Measurements from ENCODE around the gene CCIN.
A peak's percentile ranks its signal among the peaks of the same experiment; 100 is the strongest.
"Not testable (repeated sequence)": the region's sequence is repeated elsewhere in the genome, so short reads cannot be mapped to it uniquely, and the experiment has no call there.

The CCIN gene

DNA sequence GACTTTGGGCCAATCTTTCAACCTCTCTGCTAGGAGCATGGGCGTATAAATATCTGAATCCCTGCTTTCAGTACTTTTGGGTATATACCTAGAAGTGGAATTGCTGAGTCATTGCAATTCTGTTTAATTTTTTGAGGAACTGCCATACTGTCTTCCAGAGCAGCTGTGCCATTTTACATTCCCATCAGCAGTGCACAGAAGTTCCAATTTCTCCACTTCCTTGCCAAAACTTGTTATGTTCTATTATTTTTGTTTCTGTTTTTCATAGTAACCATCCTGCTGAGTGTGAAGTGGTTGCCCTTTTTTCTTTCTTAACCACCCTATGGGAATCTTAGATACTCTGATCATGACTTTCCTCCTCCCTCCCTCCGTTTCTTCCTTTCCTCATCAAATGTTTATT lies 11.1 kb upstream of the CCIN start:
- no peak for DNase-seq (ENCODE audit: low read depth in 4 of 4, low spot score in 1 of 4)

DNA sequence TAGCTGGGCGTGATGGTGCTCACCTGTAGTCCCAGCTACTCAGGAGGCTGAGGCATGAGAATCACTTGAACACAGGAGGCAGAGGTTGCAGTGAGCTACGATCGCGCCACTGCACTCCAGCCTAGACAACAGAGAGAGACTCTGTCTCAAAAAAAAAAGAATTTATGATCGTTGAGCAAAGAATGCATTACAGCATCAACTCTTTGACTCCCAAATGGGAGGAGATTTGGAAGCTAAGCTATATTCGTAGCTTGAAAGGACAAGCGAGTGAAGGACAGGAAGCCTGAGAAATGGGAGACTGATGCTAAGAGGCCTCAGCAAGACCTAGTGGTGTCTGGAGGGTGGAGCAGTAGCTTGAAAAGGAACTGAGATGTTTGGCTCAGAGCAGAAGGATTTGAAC lies 10.3 kb upstream of the CCIN start:
- no peak for DNase-seq (ENCODE audit: low read depth in 4 of 4, low spot score in 1 of 4)

- DNase-seq (ENCODE audit: low read depth in 4 of 4, low spot score in 1 of 4), result not testable (repeated sequence)
These were observed 9.7 kb upstream of the CCIN start for GRCh38 chr9:36159509-36159908.

GRCh38 chr9:36160126-36160525 lies 9.1 kb upstream of the CCIN start:
- DNase-seq (ENCODE audit: low read depth in 4 of 4, low spot score in 1 of 4), result not testable (repeated sequence)

DNA sequence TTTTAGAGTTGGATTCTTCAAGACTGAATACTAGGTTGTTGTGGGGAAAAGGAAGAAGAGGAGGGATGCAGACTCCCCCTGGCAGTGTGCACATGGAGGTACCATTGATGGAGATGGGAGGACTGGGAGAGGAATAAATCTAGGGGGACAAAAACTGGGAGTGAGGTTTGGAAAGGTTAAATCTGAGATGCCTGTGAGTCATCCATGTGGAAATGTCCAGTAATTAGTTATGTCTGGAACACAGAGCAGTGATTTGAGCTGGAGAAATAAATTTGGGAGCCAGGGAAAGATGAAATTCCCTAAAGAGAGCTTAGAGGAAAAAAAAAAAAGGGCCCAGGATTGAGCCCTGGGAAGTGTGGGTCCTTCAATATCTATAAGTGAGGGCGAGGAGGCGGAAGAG lies 8.0 kb upstream of the CCIN start:
- no peak for DNase-seq (ENCODE audit: low read depth in 4 of 4, low spot score in 1 of 4)

- no peak for DNase-seq (ENCODE audit: low read depth in 4 of 4, low spot score in 1 of 4)
These were observed 6.9 kb upstream of the CCIN start for GRCh38 chr9:36162211-36162738.

DNA sequence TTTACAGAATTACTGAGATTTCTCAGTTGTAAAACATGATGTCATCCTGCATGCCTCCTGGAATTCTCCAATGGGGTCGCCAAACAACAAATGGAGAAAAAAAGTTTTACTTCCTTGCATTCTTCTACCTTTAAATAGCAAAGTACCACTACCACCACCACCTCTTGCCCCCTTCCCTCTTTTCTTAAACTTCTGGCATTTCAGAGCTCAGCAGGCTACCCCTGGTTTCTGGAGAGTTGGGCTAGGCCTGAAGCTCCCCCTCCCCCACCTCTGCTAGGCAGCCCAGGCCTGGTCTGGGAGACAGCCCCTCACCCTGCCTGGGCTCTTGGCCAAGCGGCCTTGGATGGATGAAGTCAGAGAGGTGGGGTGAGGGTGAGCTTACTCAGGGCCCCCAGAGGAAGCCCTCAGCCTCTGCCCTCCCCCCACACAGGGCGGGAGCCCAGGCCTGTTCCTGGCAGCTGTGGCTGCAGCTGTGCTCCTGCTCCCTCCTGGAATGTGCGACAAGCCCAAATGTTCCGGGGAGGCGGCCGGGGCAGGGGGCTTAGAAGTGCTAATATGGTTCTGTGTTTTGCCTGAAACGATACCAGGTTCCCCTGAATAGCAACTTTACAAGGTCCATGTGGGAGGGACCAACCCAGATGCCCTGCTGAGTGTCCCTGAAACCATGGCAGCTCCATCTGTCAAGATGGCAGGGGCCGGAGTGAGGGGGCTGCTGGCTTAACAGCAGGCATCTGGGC lies 6.0 kb upstream of the CCIN start:
- no peak for DNase-seq (ENCODE audit: low read depth in 4 of 4, low spot score in 1 of 4)

- DNase-seq (ENCODE audit: low read depth in 4 of 4, low spot score in 1 of 4), result no peak
These were observed 5.4 kb upstream of the CCIN start for GRCh38 chr9:36163786-36164170.

GRCh38 chr9:36164372-36164771 lies 4.8 kb upstream of the CCIN start:
- DNase-seq (ENCODE audit: low read depth in 4 of 4, low spot score in 1 of 4), result no peak

GRCh38 chr9:36164989-36165388 lies 4.2 kb upstream of the CCIN start:
- DNase-seq (ENCODE audit: low read depth in 4 of 4, low spot score in 1 of 4), result no peak

DNA sequence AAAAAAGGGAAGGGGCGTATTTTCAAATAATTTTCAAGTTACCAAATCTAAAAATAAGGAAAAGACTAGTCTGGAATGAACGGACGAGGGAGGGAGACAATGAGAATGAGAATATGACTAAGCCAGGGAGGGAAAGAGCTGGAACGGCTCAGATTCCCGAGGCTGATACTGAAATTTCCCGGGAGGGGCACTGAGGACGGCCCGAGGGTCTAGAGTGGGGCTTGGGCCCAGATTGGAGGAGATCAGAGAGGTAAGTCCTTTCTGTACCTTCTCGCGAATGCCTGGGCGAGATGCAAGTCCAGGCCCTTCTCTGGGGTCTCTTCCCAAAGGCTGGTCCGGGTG lies 3.4 kb upstream of the CCIN start:
- DNase-seq (ENCODE audit: low read depth in 4 of 4, low spot score in 1 of 4), result no peak

DNA sequence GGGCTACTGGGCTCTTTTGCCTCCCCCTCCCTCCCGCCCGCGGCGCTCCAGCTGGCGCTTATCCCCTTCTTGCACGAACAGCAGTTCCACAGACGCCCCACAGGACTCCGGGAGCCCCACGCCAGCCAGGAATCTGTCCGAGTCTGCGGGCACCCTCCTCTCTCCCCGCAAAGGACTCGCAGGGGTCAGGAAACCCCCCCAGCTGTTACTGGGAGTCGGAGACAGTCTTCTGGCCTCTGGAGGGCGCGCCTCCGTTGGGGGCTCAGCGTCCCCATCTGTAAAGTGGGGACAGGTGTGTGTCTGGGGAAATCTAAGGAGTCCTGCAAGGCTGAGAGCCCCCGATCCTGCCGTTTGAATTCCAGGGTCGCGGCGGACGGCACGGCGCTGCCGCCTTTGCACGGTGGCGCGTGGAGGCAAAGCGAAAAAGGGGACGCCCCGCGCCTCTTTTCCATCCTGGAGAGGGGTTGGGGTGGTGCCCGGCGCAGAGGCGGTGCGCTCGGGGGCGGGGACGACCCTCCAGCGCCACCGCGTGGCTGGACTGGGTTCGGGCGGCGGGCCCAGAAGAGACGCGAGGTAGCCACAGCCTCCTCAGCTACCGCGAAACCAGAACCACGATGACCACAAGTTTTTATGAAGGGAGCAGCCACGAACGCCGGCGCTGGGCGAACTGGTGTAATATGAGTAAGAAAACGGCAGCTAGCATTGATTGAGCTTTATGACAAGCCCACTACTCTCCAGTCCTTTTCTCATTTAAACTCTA lies 2.8 kb upstream of the CCIN start:
- DNase-seq (ENCODE audit: low read depth in 4 of 4, low spot score in 1 of 4), result peak; percentile 61 to 81 (median 71)

DNA sequence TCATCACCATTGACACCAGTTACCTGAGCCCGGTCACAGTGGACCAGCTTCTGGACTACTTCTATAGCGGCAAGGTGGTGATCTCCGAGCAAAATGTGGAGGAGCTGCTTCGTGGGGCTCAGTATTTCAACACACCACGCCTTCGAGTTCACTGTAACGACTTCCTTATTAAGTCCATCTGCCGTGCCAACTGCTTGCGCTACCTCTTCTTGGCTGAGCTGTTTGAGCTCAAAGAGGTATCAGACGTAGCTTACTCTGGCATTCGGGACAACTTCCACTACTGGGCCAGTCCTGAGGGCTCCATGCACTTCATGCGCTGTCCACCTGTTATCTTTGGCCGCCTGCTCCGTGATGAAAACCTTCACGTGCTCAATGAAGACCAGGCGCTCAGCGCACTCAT lies 520 bp downstream of the CCIN start:
- no peak for DNase-seq (ENCODE audit: low read depth in 4 of 4, low spot score in 1 of 4)

- DNase-seq (ENCODE audit: low read depth in 4 of 4, low spot score in 1 of 4), result no peak
These were observed 1.3 kb downstream of the CCIN start for GRCh38 chr9:36170531-36170930.

DNA sequence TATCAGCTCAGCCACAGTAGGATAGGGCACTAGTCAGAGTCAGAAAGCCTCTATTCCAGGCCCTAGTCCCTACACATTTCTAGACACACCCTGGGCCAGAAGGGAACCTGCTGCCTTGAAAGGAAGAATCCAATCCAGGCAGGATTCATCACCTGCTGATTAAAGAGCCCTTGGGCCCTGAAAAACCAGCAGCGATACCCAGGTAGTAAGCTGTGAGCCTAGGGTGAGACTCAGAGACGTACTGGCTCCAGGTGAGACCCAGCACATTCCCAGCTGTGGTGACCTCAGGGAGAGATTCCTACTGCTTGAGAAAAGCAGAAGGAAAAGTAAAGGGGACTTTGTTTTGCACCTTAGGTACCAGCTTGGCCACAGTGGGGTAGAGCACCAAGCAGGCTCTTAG lies 4.7 kb downstream of the CCIN start:
- no peak for DNase-seq (ENCODE audit: low read depth in 4 of 4, low spot score in 1 of 4)

DNA sequence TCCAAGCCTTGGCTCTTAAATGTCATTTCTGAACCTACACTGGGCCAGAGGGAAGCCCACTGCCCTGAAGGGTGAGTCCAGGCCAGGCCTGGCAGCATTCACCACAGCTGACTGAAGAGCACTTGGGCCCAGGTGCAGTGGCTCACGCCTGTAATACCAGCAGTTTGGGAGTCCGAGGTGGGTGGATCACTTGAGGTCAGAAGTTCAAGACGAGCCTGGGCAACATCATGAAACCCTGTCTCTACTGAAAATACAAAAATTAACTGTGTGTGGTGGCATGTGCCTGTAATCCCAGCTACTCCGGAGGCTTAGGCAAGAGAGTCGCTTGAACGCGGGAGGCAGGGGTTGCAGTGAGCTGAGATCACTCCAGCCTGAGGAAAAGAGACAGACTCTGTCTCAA lies 5.1 kb downstream of the CCIN start:
- no peak for DNase-seq (ENCODE audit: low read depth in 4 of 4, low spot score in 1 of 4)

DNA sequence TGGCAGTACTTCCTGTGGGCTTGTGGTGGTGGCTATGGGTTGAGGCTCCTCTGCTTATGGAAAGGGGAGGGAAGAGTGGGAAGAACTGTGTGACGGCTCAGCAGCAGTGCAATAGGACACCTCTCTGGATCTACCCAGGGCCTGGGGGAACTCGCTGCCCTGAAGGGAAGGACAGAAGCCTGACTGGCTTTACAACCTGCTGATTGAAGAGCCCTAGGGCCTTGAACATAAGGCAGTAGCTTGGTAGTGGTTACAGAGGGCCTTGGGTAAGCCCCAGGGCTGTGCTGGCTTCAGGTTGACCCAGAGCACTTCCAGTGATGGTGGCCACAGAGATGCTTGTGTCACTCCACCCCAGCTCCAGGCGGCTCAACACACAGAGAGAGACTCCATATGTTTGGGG lies 5.5 kb downstream of the CCIN start:
- DNase-seq (ENCODE audit: low read depth in 4 of 4, low spot score in 1 of 4), result no peak

GRCh38 chr9:36175209-36175608 lies 6.0 kb downstream of the CCIN start:
- not testable (repeated sequence) for DNase-seq (ENCODE audit: low read depth in 4 of 4, low spot score in 1 of 4)

DNA sequence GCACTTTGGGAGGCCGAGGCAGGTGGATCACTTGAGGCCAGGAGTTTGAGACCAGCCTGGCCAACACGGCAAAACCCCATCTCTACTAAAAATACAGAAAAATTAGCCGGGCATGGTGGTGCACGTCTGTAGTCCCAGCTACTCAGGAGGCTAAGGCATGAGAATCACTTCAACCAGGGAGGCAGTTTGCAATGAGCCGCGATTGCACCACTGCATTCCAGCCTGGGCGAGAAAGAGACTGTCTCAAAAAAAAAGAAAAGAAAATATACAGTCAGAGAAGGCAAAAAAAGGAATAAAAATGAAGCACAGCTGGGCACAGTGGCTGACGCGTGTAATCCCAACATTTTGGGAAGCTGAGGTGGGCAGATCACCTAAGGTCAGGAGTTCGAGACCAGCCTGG lies 7.3 kb downstream of the CCIN start:
- DNase-seq (ENCODE audit: low read depth in 4 of 4, low spot score in 1 of 4), result not testable (repeated sequence)

GRCh38 chr9:36177571-36177970 lies 8.4 kb downstream of the CCIN start:
- no peak for DNase-seq (ENCODE audit: low read depth in 4 of 4, low spot score in 1 of 4)

- not testable (repeated sequence) for DNase-seq (ENCODE audit: low read depth in 4 of 4, low spot score in 1 of 4)
These were observed 11.1 kb downstream of the CCIN start for GRCh38 chr9:36180243-36180642.

GRCh38 chr9:36187414-36187813 lies 18.2 kb downstream of the CCIN start:
- DNase-seq (ENCODE audit: low read depth in 4 of 4, low spot score in 1 of 4), result no peak

- DNase-seq (ENCODE audit: low read depth in 4 of 4, low spot score in 1 of 4), result no peak
These were observed 19.0 kb downstream of the CCIN start for GRCh38 chr9:36188212-36188611.

All from stimulated activated CD4-positive, alpha-beta T cell treated with anti-CD3 and anti-CD28 coated beads, Interleukin-1b, Interleukin-23, amount 100 ng/mL, for 24 hours (primary cell).